CD14-positive monocyte (primary cell): ENCODE results near the gene POLE2. TPM values are rescaled to one million over a fixed set of nuclear protein-coding genes. Genes with fewer than 3 reads are reported as not detected.
"Not testable (repeated sequence)": the region's sequence is repeated elsewhere in the genome, so short reads cannot be mapped to it uniquely, and the experiment has no call there.

Source experiments
- DNase-seq, 3 donors: peaks; one replicate each; pipeline ENCODE4 v3.0.0-alpha.2; 2011 to 2022
- H2AFZ ChIP-seq: 2 replicates; pipeline ENCODE4 v1.6.0; 2012; ENCODE audit warnings: mild to moderate bottlenecking, low read depth, low read length, inconsistent platforms; ENCODE audit not compliant: insufficient read depth, poor library complexity, severe bottlenecking
- H3K27ac ChIP-seq, 2 donors: 1 replicate in 1 of 2; 2 replicates in 1 of 2; pipeline ENCODE4 v1.5.1; 2012 to 2013; ENCODE audit warnings: low read length in 2 of 2, control low read depth in 1 of 2, inconsistent platforms in 1 of 2, low read depth in 1 of 2, mild to moderate bottlenecking in 1 of 2
- H3K27me3 ChIP-seq, 2 donors: one replicate each; pipeline versions ENCODE4 v1.6.0 to v1.6.1; 2011 to 2013; ENCODE audit warnings: low read length in 2 of 2; ENCODE audit not compliant: control insufficient read depth in 2 of 2, insufficient read depth in 2 of 2
- H3K36me3 ChIP-seq, 2 donors: replicated peaks in 1 of 2; 1 replicate in 1 of 2; 2 replicates in 1 of 2; pipeline versions ENCODE4 v1.5.1 to v1.6.1; 2012 to 2013; ENCODE audit warnings: low read length in 2 of 2, control low read depth in 1 of 2, inconsistent platforms in 1 of 2, mild to moderate bottlenecking in 1 of 2; ENCODE audit not compliant: insufficient read depth in 2 of 2, control insufficient read depth in 1 of 2
- H3K4me1 ChIP-seq, 2 donors: 1 replicate in 1 of 2; 2 replicates in 1 of 2; pipeline versions ENCODE4 v1.5.1 to v1.6.1; 2012 to 2013; ENCODE audit warnings: low read length in 2 of 2, control low read depth in 1 of 2, inconsistent platforms in 1 of 2, mild to moderate bottlenecking in 1 of 2, moderate library complexity in 1 of 2; ENCODE audit not compliant: insufficient read depth in 2 of 2, control insufficient read depth in 1 of 2
- H3K4me2 ChIP-seq: replicated peaks from 2 replicates; pipeline ENCODE3; 2012; ENCODE audit warnings: low read length, moderate library complexity, mild to moderate bottlenecking; ENCODE audit not compliant: poor library complexity, severe bottlenecking; ENCODE audit errors: extremely low read depth
- H3K4me3 ChIP-seq, 3 experiments: fragments of 200-600 bp in 1 of 3; sonication (generic) in 1 of 3; replicated peaks in 1 of 3; 1 replicate in 2 of 3; 2 replicates in 1 of 3; pipeline ENCODE4 v1.5.1; 2011 to 2013; ENCODE audit warnings: low read length in 3 of 3, mild to moderate bottlenecking in 3 of 3, control low read depth in 2 of 3, low read depth in 2 of 3, inconsistent platforms in 1 of 3, moderate library complexity in 1 of 3
- H3K79me2 ChIP-seq: 2 replicates; pipeline ENCODE4 v1.6.0; 2012; ENCODE audit warnings: mild to moderate bottlenecking, control low read depth, inconsistent platforms, low read length, moderate library complexity; ENCODE audit not compliant: insufficient read depth
- H3K9ac ChIP-seq: 2 replicates; pipeline ENCODE4 v1.6.0; 2017; ENCODE audit warnings: low read length, mild to moderate bottlenecking; ENCODE audit not compliant: insufficient read depth, poor library complexity, severe bottlenecking
- H3K9me3 ChIP-seq, 2 donors: replicated peaks in 1 of 2; 1 replicate in 1 of 2; 2 replicates in 1 of 2; pipeline versions ENCODE4 v1.5.1 to v1.6.1; 2012 to 2013; ENCODE audit warnings: low read length in 2 of 2, control low read depth in 1 of 2; ENCODE audit not compliant: control insufficient read depth in 1 of 2, insufficient read depth in 1 of 2
- H4K20me1 ChIP-seq: 2 replicates; pipeline ENCODE4 v1.6.0; 2012; ENCODE audit warnings: mild to moderate bottlenecking, low read length, control low read depth, moderate library complexity; ENCODE audit not compliant: insufficient read depth
- H3K27ac Mint-ChIP-seq, 7 donors: one replicate each; pipeline ENCODE4 v1.8.0; 2020; ENCODE audit warnings: mild to moderate bottlenecking in 7 of 7, mixed read lengths in 7 of 7, moderate library complexity in 6 of 7, inconsistent platforms in 2 of 7
- H3K27me3 Mint-ChIP-seq, 3 donors: one replicate each; pipeline ENCODE4 v1.8.0; 2021 to 2022; ENCODE audit warnings: low read depth in 3 of 3, mild to moderate bottlenecking in 3 of 3, mixed read lengths in 3 of 3, moderate library complexity in 3 of 3, inconsistent platforms in 1 of 3
- H3K36me3 Mint-ChIP-seq, 2 donors: one replicate each; pipeline ENCODE4 v1.8.0; 2020; ENCODE audit warnings: mixed read lengths in 2 of 2, inconsistent platforms in 1 of 2, mild to moderate bottlenecking in 1 of 2
- H3K4me1 Mint-ChIP-seq: one replicate; pipeline ENCODE4 v1.8.0; 2020; ENCODE audit warnings: mild to moderate bottlenecking, mixed read lengths
- H3K4me3 Mint-ChIP-seq, 2 donors: one replicate each; pipeline ENCODE4 v1.8.0; 2020; ENCODE audit warnings: mild to moderate bottlenecking in 2 of 2, mixed read lengths in 2 of 2, moderate library complexity in 1 of 2
- H3K9me3 Mint-ChIP-seq, 7 donors: one replicate each; pipeline ENCODE4 v1.8.0; 2020 to 2022; ENCODE audit warnings: mixed read lengths in 7 of 7, mild to moderate bottlenecking in 6 of 7, moderate library complexity in 6 of 7, inconsistent platforms in 2 of 7
- CTCF ChIP-seq: fragments of 200-600 bp; IDR thresholded peaks from one replicate; pipeline ENCODE4 v1.8.0; 2022; ENCODE audit warnings: antibody characterized with exemption, mild to moderate bottlenecking
- WGBS: methylation state at CpG from one replicate; pipeline ENCODE4 v1.1.5; 2013; ENCODE audit warnings: missing lambda C conversion rate; ENCODE audit not compliant: insufficient coverage; 5-methylcytosine and 5-hydroxymethylcytosine counted together
- intact Hi-C, 2 donors: fragments of 100-400 bp; cut with micrococcal nuclease; formaldehyde crosslinking; loops; one replicate each; pipeline versions ENCODE4 v1.15.0 to v1.15.1; 2023
- polyA plus RNA-seq, 3 donors: library from polyadenylated mRNA; depleted of rRNA in 1 of 3; unstranded in 2 of 3; stranded (reverse) in 1 of 3; fragments of 300-500 nt in 2 of 3; fragments of >200 nt in 1 of 3; fragmentation: Illumina TruSeq in 2 of 3; gene quantifications; 1 replicate in 2 of 3; 2 replicates in 1 of 3; pipeline ENCODE4 v1.2.3, GENCODE V29; 2012 to 2021

Gene POLE2
- polyA plus RNA-seq, 3 donors, result 0.18 to 0.57 (median 0.47) TPM

- peaks cover 0 to 2% (median 0%) of the 10 kb centered on the region in 7 donors for H3K9me3 Mint-ChIP-seq
- DNase-seq, result peak; percentile 98
- H3K4me3 ChIP-seq, result peak within 1 kb of the TSS; percentile 75 to 81 (median 78)
- H3K36me3 ChIP-seq, result peaks cover 11 to 35% of the 10 kb centered on the region in 2 donors
- peak within 1 kb of the TSS; percentile 94 to 95 for H3K27ac ChIP-seq
- peak within 1 kb of the TSS; percentile 80 for H2AFZ ChIP-seq
- H3K27me3 ChIP-seq, result no peaks in the 10 kb centered on the region
- no peaks in the 10 kb centered on the region for H3K27me3 Mint-ChIP-seq
- H3K4me1 ChIP-seq, result peaks cover 30 to 51% of the 10 kb centered on the region in 2 donors
- H3K79me2 ChIP-seq, result peaks cover 77% of the 10 kb centered on the region
- peaks cover 48% of the 10 kb centered on the region for H4K20me1 ChIP-seq
- intact Hi-C loops, result loop anchor here (5.0 kb wide), 2 partner anchors 33 to 147 kb away; partner anchors contain the start of genes RPS29 (in 2 of the 2) and KLHDC2 (in 1 of the 2)
- peak; percentile 27 for TF ChIP-seq CTCF
- WGBS, result under 1% methylated on average over 85 of the region's 85 CpGs
- peak within 1 kb of the TSS; percentile 97 to 99 (median 99) for H3K27ac Mint-ChIP-seq
- H3K9ac ChIP-seq, result peak within 1 kb of the TSS; percentile 86
- H3K4me3 Mint-ChIP-seq, result peak within 1 kb of the TSS; percentile 92 to 98
- peak within 1 kb of the TSS; percentile 78 for H3K4me2 ChIP-seq
- H3K36me3 Mint-ChIP-seq, result peaks cover 25 to 48% of the 10 kb centered on the region in 2 donors
- H3K4me1 Mint-ChIP-seq, result peaks cover 50% of the 10 kb centered on the region
- H3K9me3 ChIP-seq, result no peaks in the 10 kb centered on the region
These were observed 67.6 kb downstream of the POLE2 start, which contains the start of the genes MGAT2 and RPL36AL for GRCh38 chr14:49620182-49621113. MGAT2 (plus strand) TSS chr14:49620799; CDS start chr14:49621269, 470 bp downstream. RPL36AL (minus strand) TSS chr14:49620626; CDS start chr14:49619104, 1,522 bp downstream.

GRCh38 chr14:49619730-49620129, 68.3 kb downstream of the POLE2 start:
- peaks cover 77% of the 10 kb centered on the region for H3K79me2 ChIP-seq
- peak overlapping the region; percentile 86 for H3K9ac ChIP-seq
- H3K27ac ChIP-seq, result peak overlapping the region; percentile 94 to 95
- Mint-ChIP-seq H3K27me3 (no peaks in the 10 kb centered on the region), H3K36me3 (peaks cover 25 to 51% of the 10 kb centered on the region in 2 donors), H3K4me3 (peak overlapping the region; percentile 92 to 98), H3K4me1 (peaks cover 50% of the 10 kb centered on the region), H3K9me3 (peaks cover 0 to 2% (median 0%) of the 10 kb centered on the region in 7 donors), H3K27ac (peak overlapping the region; percentile 97 to 99 (median 99))
- no peaks in the 10 kb centered on the region for H3K27me3 ChIP-seq
- no peak for DNase-seq
- intact Hi-C loops, result loop anchor here (5.0 kb wide), 2 partner anchors 32 to 148 kb away; partner anchors contain the start of genes RPS29 (in 2 of the 2) and KLHDC2 (in 1 of the 2)
- no peak for TF ChIP-seq CTCF
- peaks cover 30 to 51% of the 10 kb centered on the region in 2 donors for H3K4me1 ChIP-seq
- peaks cover 48% of the 10 kb centered on the region for H4K20me1 ChIP-seq
- peak overlapping the region; percentile 78 for H3K4me2 ChIP-seq
- H2AFZ ChIP-seq, result peak overlapping the region; percentile 80
- no peaks in the 10 kb centered on the region for H3K9me3 ChIP-seq
- peaks cover 11 to 35% of the 10 kb centered on the region in 2 donors for H3K36me3 ChIP-seq
- peak overlapping the region; percentile 75 to 81 (median 78) for H3K4me3 ChIP-seq
- WGBS, result 0% methylated on average over 7 of the region's 11 CpGs

- H3K36me3 Mint-ChIP-seq, result peaks cover 25 to 54% of the 10 kb centered on the region in 2 donors
- peaks cover 29 to 49% of the 10 kb centered on the region in 2 donors for H3K4me1 ChIP-seq
- H3K27me3 ChIP-seq, H3K9me3 ChIP-seq, H3K27me3 Mint-ChIP-seq, intact Hi-C loops, DNase-seq, H3K9me3 Mint-ChIP-seq, H2AFZ ChIP-seq: not testable (repeated sequence)
- 93% methylated on average over 12 of the region's 19 CpGs for WGBS
- peak overlapping the region; percentile 78 for H3K4me2 ChIP-seq
- peak overlapping the region; percentile 97 to 99 (median 99) for H3K27ac Mint-ChIP-seq
- H3K4me1 Mint-ChIP-seq, result peaks cover 48% of the 10 kb centered on the region
- peaks cover 11 to 38% of the 10 kb centered on the region in 2 donors for H3K36me3 ChIP-seq
- peak overlapping the region; percentile 86 for H3K9ac ChIP-seq
- H3K27ac ChIP-seq, result peak overlapping the region in 1 of 2 donors; percentile 94
- peaks cover 73% of the 10 kb centered on the region for H3K79me2 ChIP-seq
- peaks cover 44% of the 10 kb centered on the region for H4K20me1 ChIP-seq
- peak overlapping the region; percentile 92 to 98 for H3K4me3 Mint-ChIP-seq
- peak overlapping the region in 2 of 3 experiments; percentile 78 to 81 for H3K4me3 ChIP-seq
These were observed 68.7 kb downstream of the POLE2 start for GRCh38 chr14:49619273-49619672.
